Body of pancreas (tissue), 4 donors: ENCODE measurements around the gene KAT7.

Experiments used
- POLR2A ChIP-seq, 3 donors: fragments of 450-650 bp; IDR thresholded peaks; one replicate each; pipeline ENCODE4 v1.6.1; 2016; ENCODE audit warnings: antibody characterized with exemption in 3 of 3, mild to moderate bottlenecking in 2 of 3
- TF ChIP-seq, protein P1 (sequence below), 7 experiments: fragments of 450-650 bp in 4 of 7; fragments of 200-600 bp in 3 of 7; sonication (generic) in 3 of 7; IDR thresholded peaks; one replicate each; pipeline ENCODE4 v1.5.1; 2016 to 2019; ENCODE audit warnings: antibody characterized with exemption in 7 of 7

GRCh38 chr17:49825645-49826044 is 37.2 kb downstream of the KAT7 start:
- TF ChIP-seq, protein P1, sequence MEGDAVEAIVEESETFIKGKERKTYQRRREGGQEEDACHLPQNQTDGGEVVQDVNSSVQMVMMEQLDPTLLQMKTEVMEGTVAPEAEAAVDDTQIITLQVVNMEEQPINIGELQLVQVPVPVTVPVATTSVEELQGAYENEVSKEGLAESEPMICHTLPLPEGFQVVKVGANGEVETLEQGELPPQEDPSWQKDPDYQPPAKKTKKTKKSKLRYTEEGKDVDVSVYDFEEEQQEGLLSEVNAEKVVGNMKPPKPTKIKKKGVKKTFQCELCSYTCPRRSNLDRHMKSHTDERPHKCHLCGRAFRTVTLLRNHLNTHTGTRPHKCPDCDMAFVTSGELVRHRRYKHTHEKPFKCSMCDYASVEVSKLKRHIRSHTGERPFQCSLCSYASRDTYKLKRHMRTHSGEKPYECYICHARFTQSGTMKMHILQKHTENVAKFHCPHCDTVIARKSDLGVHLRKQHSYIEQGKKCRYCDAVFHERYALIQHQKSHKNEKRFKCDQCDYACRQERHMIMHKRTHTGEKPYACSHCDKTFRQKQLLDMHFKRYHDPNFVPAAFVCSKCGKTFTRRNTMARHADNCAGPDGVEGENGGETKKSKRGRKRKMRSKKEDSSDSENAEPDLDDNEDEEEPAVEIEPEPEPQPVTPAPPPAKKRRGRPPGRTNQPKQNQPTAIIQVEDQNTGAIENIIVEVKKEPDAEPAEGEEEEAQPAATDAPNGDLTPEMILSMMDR (IDR thresholded peaks at IDR 0.05), result no peak
- TF ChIP-seq POLR2A (IDR thresholded peaks at IDR 0.05), result no peak
